K562 (cell line): ENCODE measurements around the gene STAM2. TPM values are rescaled to one million over a fixed set of nuclear protein-coding genes. Genes with fewer than 3 reads are reported as not detected.

Experiments used
- CAMTA2 ChIP-seq: fragments of 250-450 bp; sonication (Bioruptor Pico); conservative IDR thresholded peaks from 2 replicates; pipeline ENCODE4 v1.5.1; 2022
- CHD7 ChIP-seq: fragments of 200-600 bp; sonication (generic); IDR thresholded peaks from one replicate; pipeline ENCODE4 v1.6.1; 2012; ENCODE audit warnings: mild to moderate bottlenecking, low read depth, low read length, inconsistent platforms
- CLOCK ChIP-seq: fragments of 250-450 bp; sonication (Bioruptor Pico); IDR thresholded peaks from 2 replicates; pipeline ENCODE4 v1.4.0; 2020; ENCODE audit warnings: mild to moderate bottlenecking, moderate library complexity, borderline replicate concordance
- ESRRB ChIP-seq: fragments of 250-450 bp; sonication (Bioruptor Pico); IDR thresholded peaks from 2 replicates; pipeline ENCODE4 v1.5.0; 2020; ENCODE audit warnings: mild to moderate bottlenecking, moderate library complexity, borderline replicate concordance
- JUN ChIP-seq, 2 experiments: sonication (generic) in 1 of 2; formaldehyde crosslinking in 1 of 2; IDR thresholded peaks; 2 replicates each; pipeline versions ENCODE4 v1.6.1 to v1.8.0; 2012 to 2022; ENCODE audit warnings: borderline replicate concordance in 2 of 2, mild to moderate bottlenecking in 2 of 2, improper control_type of control experiment in 1 of 2, low read depth in 1 of 2, low read length in 1 of 2, missing genetic modification reagents in 1 of 2
- NKRF ChIP-seq: fragments of 450-650 bp; IDR thresholded peaks from 2 replicates; pipeline ENCODE4 v1.6.1; 2016; ENCODE audit warnings: borderline replicate concordance
- polyA plus RNA-seq, 8 experiments: library from polyadenylated mRNA; depleted of rRNA in 4 of 8; stranded (reverse) in 5 of 8; unstranded in 3 of 8; fragments of >200 nt; fragmentation: Nextera tagmentation in 2 of 8; fragmentation: Illumina TruSeq in 1 of 8; extraction: Ambion mirVana in 2 of 8; extraction: Trizol in 1 of 8; gene quantifications; 2 replicates each; pipeline versions ENCODE4 v1.2.1 to v1.2.3, GENCODE V29; 2011 to 2014; ENCODE audit warnings: inconsistent platforms in 1 of 8, missing spikeins in 1 of 8
- total RNA-seq, 7 experiments: library from RNA; depleted of rRNA in 6 of 7; stranded (reverse); fragments of >200 nt in 6 of 7; fragmentation: Illumina TruSeq in 2 of 7; extraction: Trizol in 2 of 7; gene quantifications; 2 replicates each; pipeline versions ENCODE4 v1.2.1 to v1.2.3, GENCODE V29; 2011 to 2021; ENCODE audit warnings: low replicate concordance in 1 of 7

Gene STAM2
- total and polyA plus RNA-seq, 9 of the 15 experiments (the other 6 are each of a cell fraction or from before 2014, with no cell fraction given) = 4.5 to 13.9 (median 8.7) TPM

GRCh38 chr2:152175368-152176112, at the start of gene STAM2 (continued):
- TF ChIP-seq CHD7 (no peak), CAMTA2 (no peak), CLOCK (0 out of 2 replicates have a peak, but pooled peaks have one; percentile 4), JUN (IDR thresholded peaks at IDR 0.05; ENCODE audit: borderline replicate concordance, low read depth, low read length) (peak; percentile 12), JUN (CRISPR knock-in tag; IDR thresholded peaks at IDR 0.05; ENCODE audit: borderline replicate concordance) (peak; percentile 56; the same call in 1 of the 2 replicates), NKRF (peak; percentile 94), ESRRB (CRISPR knock-in tag) (0 out of 2 replicates have a peak, but pooled peaks have one; percentile 18)
